CD4-positive, alpha-beta T cell (primary cell): ENCODE data around the gene BLMH. TPM values are rescaled to one million over a fixed set of nuclear protein-coding genes. Genes with fewer than 3 reads are reported as not detected.

Experiments
- ATAC-seq: fragments of 200-7000 bp; cut with Tn5 transposase; one replicate; pipeline ENCODE4 v1.10.0; 2022; ENCODE audit warnings: mild to moderate bottlenecking; ENCODE audit not compliant: poor library complexity
- CTCF ChIA-PET: fragments of 350-600 bp; sonication (Branson Sonifier 250); formaldehyde crosslinking; loops from one replicate; lab custom pipeline; 2021; ENCODE audit warnings: antibody characterized with exemption, inconsistent platforms; lab: Charles Lee
- POLR2A ChIA-PET: fragments of 350-600 bp; sonication (Branson Sonifier 250); formaldehyde crosslinking; loops from one replicate; lab custom pipeline; 2021; ENCODE audit warnings: antibody characterized with exemption, inconsistent platforms; lab: Charles Lee
- DNase-seq, 14 experiments: peaks; one replicate each; pipeline ENCODE4 v3.0.0-alpha.2; 2013 to 2020; ENCODE audit warnings: mixed read lengths in 2 of 14
- H3K27ac ChIP-seq, 2 donors: one replicate each; pipeline versions ENCODE4 v1.5.1 to v1.7.0; 2013; ENCODE audit warnings: low read length in 2 of 2, low read depth in 1 of 2, mild to moderate bottlenecking in 1 of 2
- H3K27me3 ChIP-seq, 2 experiments: 1 replicate in 1 of 2; 2 replicates in 1 of 2; pipeline versions ENCODE4 v1.6.1 to v1.7.0; 2013; ENCODE audit warnings: low read length in 2 of 2, control low read depth in 1 of 2, mild to moderate bottlenecking in 1 of 2, moderate library complexity in 1 of 2; ENCODE audit not compliant: insufficient read depth in 2 of 2, control insufficient read depth in 1 of 2
- H3K36me3 ChIP-seq: one replicate; pipeline ENCODE4 v1.6.1; 2013; ENCODE audit warnings: low read length, control low read depth; ENCODE audit not compliant: insufficient read depth
- H3K4me1 ChIP-seq: one replicate; pipeline ENCODE4 v1.6.1; 2013; ENCODE audit warnings: low read length, control low read depth; ENCODE audit not compliant: insufficient read depth
- H3K4me3 ChIP-seq: one replicate; pipeline ENCODE4 v1.5.1; 2013; ENCODE audit warnings: mild to moderate bottlenecking, low read length, moderate library complexity
- H3K9me3 ChIP-seq, 2 experiments: 1 replicate in 1 of 2; 2 replicates in 1 of 2; pipeline versions ENCODE4 v1.6.1 to v1.7.0; 2013; ENCODE audit warnings: low read length in 2 of 2, mild to moderate bottlenecking in 2 of 2, control low read depth in 1 of 2, moderate library complexity in 1 of 2; ENCODE audit not compliant: control insufficient read depth in 1 of 2, insufficient read depth in 1 of 2
- H3K27ac Mint-ChIP-seq: one replicate; pipeline ENCODE4 v1.8.0; 2020; ENCODE audit warnings: mixed read lengths
- H3K27me3 Mint-ChIP-seq: one replicate; pipeline ENCODE4 v1.8.0; 2021; ENCODE audit warnings: mixed read lengths
- H3K36me3 Mint-ChIP-seq: one replicate; pipeline ENCODE4 v1.8.0; 2021; ENCODE audit warnings: low read depth, mixed read lengths
- H3K4me1 Mint-ChIP-seq: one replicate; pipeline ENCODE4 v1.8.0; 2021; ENCODE audit warnings: low read depth, mixed read lengths
- H3K4me3 Mint-ChIP-seq: one replicate; pipeline ENCODE4 v1.8.0; 2020; ENCODE audit warnings: mild to moderate bottlenecking, mixed read lengths
- H3K9me3 Mint-ChIP-seq: one replicate; pipeline ENCODE4 v1.8.0; 2020; ENCODE audit warnings: mixed read lengths
- CTCF ChIP-seq: fragments of 200-600 bp; IDR thresholded peaks from one replicate; pipeline ENCODE4 v1.8.0; 2022; ENCODE audit warnings: antibody characterized with exemption, mild to moderate bottlenecking
- intact Hi-C, 2 experiments: fragments of 100-400 bp; cut with DNase I in 1 of 2; cut with micrococcal nuclease in 1 of 2; formaldehyde crosslinking; loops; one replicate each; pipeline versions ENCODE4 v1.15.1 to v1.9.0; 2023 to 2025; cut with DNase I, micrococcal nuclease
- total RNA-seq, 174 experiments: library from RNA in 2 of 174; stranded (reverse) in 2 of 174; gene quantifications; one replicate each; pipeline ENCODE4 v1.2.3 and lab custom pipeline; 2021 to 2026

Gene BLMH
- total RNA-seq, 2 experiments from 2014 or later: 32.9 to 36.5 TPM

GRCh38 chr17:30249460-30249859 lies 42.3 kb downstream of the BLMH start:
- Mint-ChIP-seq H3K4me1 (no peaks in the 10 kb centered on the region), H3K4me3 (no peak overlapping the region), H3K9me3 (no peaks in the 10 kb centered on the region), H3K27me3 (no peaks in the 10 kb centered on the region), H3K36me3 (peaks cover 61% of the 10 kb centered on the region), H3K27ac (no peak overlapping the region)
- Histone ChIP-seq H3K36me3 (peaks cover 52% of the 10 kb centered on the region), H3K27me3 (no peaks in the 10 kb centered on the region), H3K4me1 (no peaks in the 10 kb centered on the region), H3K9me3 (no peaks in the 10 kb centered on the region), H3K27ac (no peak overlapping the region), H3K4me3 (no peak overlapping the region)
- ATAC-seq (no peak), DNase-seq (no peak)
- intact Hi-C loops: no loop called here
- no peak for TF ChIP-seq CTCF
- CTCF ChIA-PET: no interaction called here
- POLR2A ChIA-PET: no interaction called here

GRCh38 chr17:30248786-30249185 lies 43.0 kb downstream of the BLMH start:
- Histone ChIP-seq H3K9me3 (no peaks in the 10 kb centered on the region), H3K27me3 (no peaks in the 10 kb centered on the region), H3K36me3 (peaks cover 52% of the 10 kb centered on the region), H3K27ac (no peak overlapping the region), H3K4me1 (no peaks in the 10 kb centered on the region), H3K4me3 (no peak overlapping the region)
- ATAC-seq (no peak), DNase-seq (no peak)
- H3K4me3 Mint-ChIP-seq: no peak overlapping the region
- no peaks in the 10 kb centered on the region for H3K9me3 Mint-ChIP-seq
- TF ChIP-seq CTCF: no peak
- no peaks in the 10 kb centered on the region for H3K27me3 Mint-ChIP-seq
- intact Hi-C loops: no loop called here
- POLR2A ChIA-PET: no interaction called here
- H3K4me1 Mint-ChIP-seq: no peaks in the 10 kb centered on the region
- CTCF ChIA-PET: no interaction called here
- peaks cover 56% of the 10 kb centered on the region for H3K36me3 Mint-ChIP-seq
- no peak overlapping the region for H3K27ac Mint-ChIP-seq

GRCh38 chr17:30246460-30246859 lies 45.3 kb downstream of the BLMH start:
- no peaks in the 10 kb centered on the region for H3K9me3 Mint-ChIP-seq
- H3K4me3 Mint-ChIP-seq: no peak overlapping the region
- Histone ChIP-seq H3K4me1 (no peaks in the 10 kb centered on the region), H3K4me3 (no peak overlapping the region), H3K27me3 (no peaks in the 10 kb centered on the region), H3K36me3 (peaks cover 34% of the 10 kb centered on the region), H3K9me3 (no peaks in the 10 kb centered on the region), H3K27ac (no peak overlapping the region)
- intact Hi-C loops: no loop called here
- CTCF ChIA-PET: no interaction called here
- DNase-seq (no peak), ATAC-seq (no peak)
- POLR2A ChIA-PET: no interaction called here
- no peaks in the 10 kb centered on the region for H3K27me3 Mint-ChIP-seq
- peaks cover 43% of the 10 kb centered on the region for H3K36me3 Mint-ChIP-seq
- H3K4me1 Mint-ChIP-seq: no peaks in the 10 kb centered on the region
- no peak overlapping the region for H3K27ac Mint-ChIP-seq
- no peak for TF ChIP-seq CTCF
